Measurements from ENCODE around the gene TP53I13.

TP53I13 gene

GRCh38 chr17:29578626-29579485, 10.4 kb downstream of the TP53I13 start:
- FAIRE-seq, result no peak

GRCh38 chr17:29579866-29580771, 11.6 kb downstream of the TP53I13 start:
- peak; percentile 95 for DNase-seq (ENCODE audit: insufficient read length, low spot score)
- FAIRE-seq, result peak; percentile 99

More at GRCh38 chr17:29578626-29579485, 10.4 kb downstream of the TP53I13 start:
- DNase-seq (ENCODE audit: insufficient read length, low spot score), result no peak

DNA sequence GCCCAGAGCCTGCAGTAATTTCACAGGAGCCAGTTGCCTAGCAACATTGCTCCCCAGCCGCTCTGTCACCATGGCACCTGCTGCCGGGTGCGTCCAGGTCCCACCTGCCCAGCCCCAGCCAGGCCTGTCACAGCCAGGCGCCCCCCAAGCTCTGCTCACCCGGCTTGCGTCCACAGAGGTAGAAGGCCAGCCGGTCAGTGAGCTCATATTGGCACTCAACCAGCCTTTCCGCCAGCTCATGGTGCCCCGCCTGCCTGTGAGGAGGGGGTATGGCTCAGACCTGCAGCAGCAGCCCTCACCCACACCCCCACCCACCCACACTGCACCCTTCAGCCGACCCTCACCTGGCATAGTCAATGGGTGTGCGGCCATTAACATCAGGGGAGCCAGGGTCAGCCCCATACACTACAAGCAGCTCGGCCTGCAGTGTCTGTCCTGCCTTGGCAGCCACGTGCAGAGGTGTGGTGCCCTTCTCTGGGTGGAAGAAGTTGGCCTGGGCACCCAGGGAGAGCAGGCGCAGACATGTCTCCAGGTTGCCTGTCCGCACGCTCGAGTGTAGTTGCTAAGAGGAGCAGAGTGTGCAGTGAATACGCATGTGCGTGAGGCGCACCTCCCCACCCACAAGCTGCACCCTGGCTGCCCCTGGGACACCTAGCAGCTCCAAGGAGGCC, 13.2 kb downstream of the TP53I13 start:
- DNase-seq (ENCODE audit: insufficient read length, low spot score) (no peak), FAIRE-seq (peak; percentile 86)

GRCh38 chr17:29582254-29582765, 13.8 kb downstream of the TP53I13 start:
- FAIRE-seq (no peak), DNase-seq (ENCODE audit: insufficient read length, low spot score) (no peak)

GRCh38 chr17:29582772-29583171, 14.3 kb downstream of the TP53I13 start:
- DNase-seq (ENCODE audit: insufficient read length, low spot score) (no peak), FAIRE-seq (peak; percentile 55)

GRCh38 chr17:29583324-29584248, 15.1 kb downstream of the TP53I13 start:
- no peak for FAIRE-seq

GRCh38 chr17:29584452-29585079, 16.1 kb downstream of the TP53I13 start:
- no peak for FAIRE-seq
- no peak for DNase-seq (ENCODE audit: insufficient read length, low spot score)

More at GRCh38 chr17:29583324-29584248, 15.1 kb downstream of the TP53I13 start:
- no peak for DNase-seq (ENCODE audit: insufficient read length, low spot score)

GRCh38 chr17:29585080-29585751, 16.7 kb downstream of the TP53I13 start:
- FAIRE-seq (peak; percentile 58), DNase-seq (ENCODE audit: insufficient read length, low spot score) (peak; percentile 26)

GRCh38 chr17:29586676-29587469, 18.4 kb downstream of the TP53I13 start:
- DNase-seq (ENCODE audit: insufficient read length, low spot score), result no peak
- FAIRE-seq, result no peak

GRCh38 chr17:29587591-29587990, 19.1 kb downstream of the TP53I13 start:
- DNase-seq (ENCODE audit: insufficient read length, low spot score), result no peak
- FAIRE-seq, result no peak

- FAIRE-seq, result no peak
Observed at GRCh38 chr17:29588017-29588561, 19.6 kb downstream of the TP53I13 start.

GRCh38 chr17:29588562-29589411, 20.3 kb downstream of the TP53I13 start:
- DNase-seq (ENCODE audit: insufficient read length, low spot score) (peak; percentile 34), FAIRE-seq (peak; percentile 62)

More at GRCh38 chr17:29588017-29588561, 19.6 kb downstream of the TP53I13 start:
- no peak for DNase-seq (ENCODE audit: insufficient read length, low spot score)

DNA sequence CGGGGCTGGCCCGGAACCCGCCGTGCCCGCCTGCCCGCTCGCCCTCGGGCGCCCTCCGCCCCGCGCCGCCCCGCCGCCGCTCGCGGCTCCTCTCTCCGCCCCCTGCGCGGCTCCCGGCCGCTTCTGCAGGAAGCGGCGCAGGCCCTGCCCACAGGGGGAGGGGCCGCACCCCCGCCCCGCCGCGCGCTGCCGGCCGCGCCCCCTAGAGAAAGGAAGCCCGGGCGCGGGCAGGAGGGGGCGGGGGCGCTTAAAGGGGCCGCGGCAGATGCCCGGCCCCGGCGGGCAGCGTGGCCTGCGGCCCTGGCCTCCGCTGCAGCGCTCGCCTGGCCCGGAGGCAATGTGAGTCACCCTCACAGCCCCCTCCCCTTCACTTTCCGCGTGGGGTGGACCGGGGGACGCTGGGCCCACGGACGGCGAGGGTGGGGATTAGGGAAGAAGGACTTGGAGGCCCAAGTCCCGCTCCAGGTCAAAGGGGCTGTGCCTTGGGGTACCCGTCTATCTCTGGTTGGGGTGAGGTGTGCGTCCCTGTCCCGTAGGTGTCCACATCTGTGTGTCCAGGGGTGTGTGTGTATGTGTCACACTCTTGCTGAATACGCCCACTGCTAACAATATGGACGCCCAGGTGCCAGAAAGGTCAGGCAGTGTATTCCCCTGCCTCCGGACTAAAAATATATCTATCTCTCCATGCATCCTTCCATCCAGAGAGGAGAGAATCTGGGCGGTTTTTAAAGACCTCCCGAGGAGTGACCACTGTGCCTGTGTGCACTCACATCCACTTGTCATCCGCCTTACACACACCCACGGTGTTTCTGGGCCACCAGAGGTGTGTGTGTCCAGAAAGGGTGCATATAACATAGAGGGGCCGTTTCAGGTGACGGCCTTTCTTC, 21.3 kb downstream of the TP53I13 start, which contains the start of gene GIT1:
TSS of gene GIT1 (minus strand) at position 125 of the 887 bp plus-strand sequence. CDS start 270 bp downstream, outside the sequence.
- FAIRE-seq (peak; percentile 44), DNase-seq (ENCODE audit: insufficient read length, low spot score) (peak; percentile 84)

- peak; percentile 54 for DNase-seq (ENCODE audit: insufficient read length, low spot score)
- no peak for FAIRE-seq
Observed at GRCh38 chr17:29590411-29591145, 22.1 kb downstream of the TP53I13 start.

Data from HTR-8/SVneo (cell line).